Ascending aorta (tissue), 2 donors: ENCODE results near the gene MIS18A. TPM values are rescaled to one million over a fixed set of nuclear protein-coding genes. Genes with fewer than 3 reads are reported as not detected.

ENCODE experiments used
- DNase-seq, 2 donors: peaks; one replicate each; pipeline ENCODE4 v3.0.0-alpha.2; 2019; ENCODE audit warnings: low spot score in 2 of 2
- H3K27ac ChIP-seq, 2 donors: fragments of 200-600 bp; sonication (generic); one replicate each; pipeline ENCODE4 v1.5.1; 2016 to 2017; ENCODE audit warnings: mild to moderate bottlenecking in 1 of 2
- H3K27me3 ChIP-seq: fragments of 200-600 bp; sonication (generic); one replicate; pipeline ENCODE4 v1.5.1; 2017
- H3K36me3 ChIP-seq, 2 donors: fragments of 200-600 bp; sonication (generic); one replicate each; pipeline ENCODE4 v1.5.1; 2016
- H3K4me1 ChIP-seq, 2 donors: fragments of 200-600 bp; sonication (generic); one replicate each; pipeline ENCODE4 v1.5.1; 2016 to 2017; ENCODE audit warnings: mild to moderate bottlenecking in 1 of 2
- H3K4me3 ChIP-seq, 2 donors: fragments of 200-600 bp; sonication (generic); one replicate each; pipeline ENCODE4 v1.5.1; 2016 to 2017; ENCODE audit warnings: mild to moderate bottlenecking in 1 of 2
- H3K9me3 ChIP-seq, 2 donors: fragments of 200-600 bp; sonication (generic); one replicate each; pipeline ENCODE4 v1.5.1; 2016
- intact Hi-C: fragments of 100-400 bp; cut with DNase I; formaldehyde crosslinking; loops from one replicate; pipeline ENCODE4 v1.15.1; 2023
- total RNA-seq: library from RNA; depleted of rRNA; stranded (reverse); fragments of >200 nt; gene quantifications from one replicate; pipeline ENCODE4 v1.1.0, GENCODE V29; 2016
- TF ChIP-seq, protein P1 (sequence below), 3 experiments: fragments of 200-600 bp in 2 of 3; fragments of 450-650 bp in 1 of 3; sonication (generic) in 2 of 3; IDR thresholded peaks; one replicate each; pipeline ENCODE4 v1.5.1; 2016 to 2019; ENCODE audit warnings: antibody characterized with exemption in 3 of 3, mild to moderate bottlenecking in 1 of 3, moderate library complexity in 1 of 3

MIS18A gene
- total RNA-seq, 1 donor from 2014 or later, result 0.64 TPM

DNA sequence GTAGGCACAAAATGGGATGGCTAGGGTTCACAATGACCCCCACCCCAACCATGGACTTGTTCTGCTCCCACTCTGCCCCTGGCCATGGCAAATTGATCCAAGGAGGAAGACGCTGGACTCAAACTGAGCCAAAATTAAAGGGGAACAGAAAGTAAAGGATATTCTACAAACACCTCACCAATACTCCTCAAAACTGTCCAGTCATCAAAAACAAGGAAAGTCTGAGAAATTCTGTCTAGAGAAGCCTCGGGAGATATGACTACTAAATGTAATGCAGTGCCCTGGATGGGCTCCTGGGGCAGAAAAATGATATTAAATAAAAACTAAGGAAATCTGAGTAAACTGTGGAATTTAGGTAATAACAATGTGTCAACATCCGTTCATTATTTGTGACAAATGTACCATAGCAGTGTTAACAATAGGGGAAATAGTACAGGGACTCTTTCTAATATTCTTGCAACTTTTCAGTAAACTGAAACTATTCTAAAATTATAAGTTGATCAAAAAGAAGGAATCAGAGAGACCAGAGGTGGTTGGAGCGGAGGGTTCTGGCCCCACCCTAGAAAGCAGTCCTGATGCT lies 45.0 kb downstream of the MIS18A start:
- no peaks in the 10 kb centered on the region for H3K27me3 ChIP-seq
- H3K4me3 ChIP-seq, result no peak overlapping the region
- TF ChIP-seq, protein P1, sequence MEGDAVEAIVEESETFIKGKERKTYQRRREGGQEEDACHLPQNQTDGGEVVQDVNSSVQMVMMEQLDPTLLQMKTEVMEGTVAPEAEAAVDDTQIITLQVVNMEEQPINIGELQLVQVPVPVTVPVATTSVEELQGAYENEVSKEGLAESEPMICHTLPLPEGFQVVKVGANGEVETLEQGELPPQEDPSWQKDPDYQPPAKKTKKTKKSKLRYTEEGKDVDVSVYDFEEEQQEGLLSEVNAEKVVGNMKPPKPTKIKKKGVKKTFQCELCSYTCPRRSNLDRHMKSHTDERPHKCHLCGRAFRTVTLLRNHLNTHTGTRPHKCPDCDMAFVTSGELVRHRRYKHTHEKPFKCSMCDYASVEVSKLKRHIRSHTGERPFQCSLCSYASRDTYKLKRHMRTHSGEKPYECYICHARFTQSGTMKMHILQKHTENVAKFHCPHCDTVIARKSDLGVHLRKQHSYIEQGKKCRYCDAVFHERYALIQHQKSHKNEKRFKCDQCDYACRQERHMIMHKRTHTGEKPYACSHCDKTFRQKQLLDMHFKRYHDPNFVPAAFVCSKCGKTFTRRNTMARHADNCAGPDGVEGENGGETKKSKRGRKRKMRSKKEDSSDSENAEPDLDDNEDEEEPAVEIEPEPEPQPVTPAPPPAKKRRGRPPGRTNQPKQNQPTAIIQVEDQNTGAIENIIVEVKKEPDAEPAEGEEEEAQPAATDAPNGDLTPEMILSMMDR (IDR thresholded peaks at IDR 0.05), result no peak
- DNase-seq, result no peak
- no peaks in the 10 kb centered on the region for H3K4me1 ChIP-seq
- no peaks in the 10 kb centered on the region for H3K9me3 ChIP-seq
- intact Hi-C loops, result no loop called here
- no peaks in the 10 kb centered on the region for H3K36me3 ChIP-seq
- no peak overlapping the region for H3K27ac ChIP-seq

DNA sequence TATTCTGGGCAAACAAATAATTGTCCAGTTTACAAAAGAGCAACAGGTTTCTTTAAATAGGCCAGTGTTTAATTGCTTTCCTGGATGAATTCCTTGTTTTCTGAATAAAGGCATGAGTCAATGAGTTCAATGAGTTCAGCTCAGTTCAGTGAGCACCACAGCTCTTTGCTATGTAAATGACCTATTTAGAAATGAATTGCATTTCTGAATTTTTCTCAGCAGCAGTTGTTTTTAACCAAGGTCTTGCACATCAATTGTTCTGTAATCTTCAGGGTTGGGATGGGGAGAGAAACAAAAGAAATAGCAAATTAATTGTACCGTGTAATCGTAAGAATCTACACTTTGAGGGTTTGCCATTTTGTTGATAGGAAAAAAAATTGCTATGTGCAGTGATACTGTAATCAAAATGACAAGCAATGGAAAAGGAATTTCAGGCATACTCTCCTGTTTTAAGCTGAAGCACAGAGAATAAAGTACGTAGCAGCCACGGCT lies 45.7 kb downstream of the MIS18A start:
- Histone ChIP-seq H3K27me3 (no peaks in the 10 kb centered on the region), H3K27ac (no peak overlapping the region), H3K36me3 (no peaks in the 10 kb centered on the region), H3K9me3 (no peaks in the 10 kb centered on the region), H3K4me3 (no peak overlapping the region), H3K4me1 (no peaks in the 10 kb centered on the region)
- TF ChIP-seq, protein P1 (IDR thresholded peaks at IDR 0.05), result no peak
- no peak for DNase-seq
- intact Hi-C loops, result no loop called here

DNA sequence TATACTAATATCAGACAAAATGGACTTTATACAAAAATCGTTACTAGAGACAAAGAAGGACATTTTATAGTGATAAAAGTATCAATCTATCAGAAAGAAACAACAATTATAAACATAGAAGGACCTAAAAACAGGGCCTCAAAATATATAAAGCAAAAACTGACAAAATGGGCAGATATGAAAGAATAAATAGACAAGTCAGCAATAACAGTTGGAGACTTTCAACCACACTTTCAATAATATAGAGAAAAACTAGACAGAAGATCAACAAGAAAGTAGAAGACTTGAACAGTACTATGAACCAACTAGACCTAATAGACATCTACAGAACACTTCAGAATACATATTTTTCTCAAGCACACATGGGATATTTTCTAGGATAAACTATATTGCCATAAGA lies 52.4 kb downstream of the MIS18A start:
- DNase-seq, result no peak
- H3K4me1 ChIP-seq, result no peaks in the 10 kb centered on the region

More for the DNA sequence above, 52.4 kb downstream of the MIS18A start:
- Histone ChIP-seq H3K27me3 (no peaks in the 10 kb centered on the region), H3K27ac (no peak overlapping the region), H3K36me3 (no peaks in the 10 kb centered on the region), H3K4me3 (no peak overlapping the region), H3K9me3 (no peaks in the 10 kb centered on the region)
- TF ChIP-seq, protein P1 (IDR thresholded peaks at IDR 0.05), result no peak
- intact Hi-C loops, result no loop called here

Other genes with a start within 250 kb of the MIS18A start
- not detected for gene MRAP, start 19.8 kb upstream of the MIS18A start, total RNA-seq
- 35.4 TPM for gene URB1, start 114.0 kb upstream of the MIS18A start, total RNA-seq
- 147 TPM for gene EVA1C, start 133.7 kb upstream of the MIS18A start, total RNA-seq